ENCODE results near the gene DDRGK1.
A peak's percentile ranks its signal among the peaks of the same experiment; 100 is the strongest.
"Not testable (repeated sequence)": the region's sequence is repeated elsewhere in the genome, so short reads cannot be mapped to it uniquely, and the experiment has no call there.

The DDRGK1 gene

DNA sequence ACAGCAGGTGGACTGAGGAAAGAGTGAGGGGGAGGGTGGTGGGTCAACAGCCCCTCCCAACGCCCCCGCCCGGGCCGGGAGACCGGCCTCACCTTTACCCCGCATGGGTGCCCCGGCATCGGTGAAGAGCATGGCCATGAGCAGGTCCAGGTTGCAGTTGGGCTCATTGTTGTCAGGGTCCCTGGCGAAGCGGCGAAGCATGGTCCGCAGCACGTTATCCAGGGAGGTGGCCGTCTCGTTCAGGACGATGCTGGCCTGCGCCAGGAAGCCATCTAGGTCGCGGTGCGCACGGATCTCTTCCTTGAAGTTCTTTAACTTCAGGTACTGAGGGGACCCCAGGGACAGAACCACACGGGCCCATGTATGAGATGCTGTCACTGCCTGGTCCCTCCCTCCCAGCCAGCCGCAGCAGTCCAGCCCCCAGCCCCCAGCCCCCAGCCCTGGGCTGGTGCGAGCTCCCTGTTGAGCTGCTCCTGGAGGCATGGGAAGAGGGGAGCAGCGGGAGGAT is 29.6 kb upstream of the DDRGK1 start:
- no peak for DNase-seq

- no peak for DNase-seq
Observed at GRCh38 chr20:3233131-3233990, 28.9 kb upstream of the DDRGK1 start.

DNA sequence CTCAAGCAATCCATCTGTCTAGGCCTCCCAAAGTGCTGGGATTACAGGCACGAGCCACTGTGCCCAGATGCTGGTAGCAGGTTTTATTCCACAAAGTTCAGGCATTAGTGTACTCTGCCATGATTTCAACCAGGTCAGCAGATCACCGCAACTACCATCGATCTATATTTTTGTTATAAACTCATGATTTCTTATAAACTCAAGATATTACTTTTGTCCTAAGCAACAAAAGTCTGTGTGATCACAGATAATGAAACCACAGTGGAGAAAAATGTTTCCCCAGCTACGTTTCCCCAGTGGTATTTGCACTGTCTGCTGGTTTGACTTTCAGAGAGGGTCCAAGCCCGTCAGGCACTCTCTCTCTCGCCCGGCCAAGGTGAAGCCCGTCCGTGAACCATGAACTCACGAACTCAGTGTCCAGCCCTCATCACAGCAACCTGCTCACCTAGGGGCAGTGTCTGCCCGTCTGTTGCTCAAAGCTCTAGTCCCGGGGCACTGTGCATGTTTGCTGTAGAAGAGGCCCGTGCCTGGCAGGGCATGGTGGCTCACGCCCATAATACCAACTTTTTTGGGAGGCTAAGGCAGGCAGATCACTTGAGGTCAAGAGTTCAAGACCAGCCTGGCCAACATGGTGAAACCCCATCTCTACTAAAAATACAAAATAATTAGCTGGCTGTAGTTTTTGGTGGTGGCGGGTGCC is 27.6 kb upstream of the DDRGK1 start:
- no peak for DNase-seq

DNA sequence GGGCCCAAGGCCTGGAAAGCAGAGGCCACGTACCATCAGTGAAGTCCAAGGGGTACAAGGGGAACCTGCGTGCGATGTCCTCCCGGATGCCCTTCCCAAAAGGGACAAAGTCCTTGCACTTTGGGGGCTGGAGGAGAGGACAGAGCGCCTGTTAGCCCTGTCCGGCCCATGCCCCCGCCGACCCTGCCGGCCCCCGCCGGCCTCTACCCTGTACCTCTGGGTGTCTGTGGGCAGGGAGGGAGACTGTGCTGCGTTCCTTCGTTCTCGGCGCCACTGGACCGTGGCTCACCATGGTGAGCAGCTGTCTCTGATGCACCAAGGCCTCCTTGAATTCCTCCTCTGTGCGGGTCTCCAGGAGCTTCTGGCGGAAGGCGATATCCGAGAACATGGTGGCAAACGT is 26.6 kb upstream of the DDRGK1 start:
- DNase-seq: no peak

DNA sequence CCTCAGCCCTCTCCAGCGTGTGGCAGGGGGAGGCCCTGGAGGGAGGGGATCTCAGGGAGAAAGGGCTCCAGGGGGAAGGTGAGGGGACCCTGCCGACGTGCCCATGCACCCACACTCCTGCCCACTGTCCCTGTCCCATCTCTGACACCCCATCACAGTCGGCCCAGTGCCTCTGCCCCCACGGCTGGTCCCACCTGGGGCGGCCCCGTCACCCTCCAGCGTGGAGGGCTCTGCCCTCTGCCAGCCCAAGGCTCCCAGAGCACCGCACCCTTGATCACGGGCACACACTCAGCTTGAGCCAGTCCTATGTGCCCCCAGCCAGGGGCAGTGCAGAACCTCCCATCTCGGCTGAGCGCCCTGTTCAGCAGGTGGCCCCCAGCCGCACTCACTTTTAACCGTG is 25.3 kb upstream of the DDRGK1 start:
- DNase-seq: no peak

GRCh38 chr20:3229158-3229557 is 24.7 kb upstream of the DDRGK1 start:
- no peak for DNase-seq

- no peak for DNase-seq
Observed at GRCh38 chr20:3228750-3229032, 24.2 kb upstream of the DDRGK1 start.

DNA sequence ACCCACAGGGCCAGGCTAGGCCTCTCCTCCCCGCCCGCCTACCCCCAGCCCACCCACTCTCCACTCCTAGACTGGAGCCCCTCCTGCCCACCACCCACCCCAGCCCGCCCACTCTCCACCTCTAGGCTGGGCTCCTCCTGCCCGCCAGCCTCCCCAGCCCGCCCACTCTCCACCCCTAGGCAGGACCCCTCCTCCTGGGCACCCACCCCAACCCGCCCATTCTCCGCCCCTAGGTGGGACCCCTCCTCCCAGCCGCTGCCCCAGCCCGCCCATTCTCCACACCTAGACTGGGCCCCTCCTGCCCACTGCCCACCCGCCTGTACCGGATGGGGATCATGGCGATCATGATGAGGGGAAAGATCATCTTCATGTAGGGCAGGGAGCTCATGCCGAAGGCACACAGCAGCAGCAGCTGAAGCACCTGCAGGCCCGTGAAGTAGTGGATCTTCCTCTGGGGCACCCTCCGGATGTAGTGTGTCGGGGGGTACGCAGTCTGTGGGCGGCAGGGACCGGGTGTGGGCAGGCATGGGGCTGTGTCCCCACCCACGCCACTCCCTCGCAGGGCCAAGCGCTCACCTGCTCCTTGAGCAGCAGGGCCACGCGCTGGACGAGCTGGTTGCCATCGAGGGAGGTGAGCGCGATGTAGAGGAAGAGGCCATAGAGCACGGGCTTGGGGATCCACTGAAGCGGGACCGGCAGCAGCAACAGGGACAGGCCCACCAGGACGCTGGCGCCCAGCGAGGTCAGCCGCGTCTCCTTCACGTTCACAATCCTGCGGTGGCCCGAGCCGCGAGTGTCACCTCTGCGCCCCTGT is 23.7 kb upstream of the DDRGK1 start:
- DNase-seq: no peak

DNA sequence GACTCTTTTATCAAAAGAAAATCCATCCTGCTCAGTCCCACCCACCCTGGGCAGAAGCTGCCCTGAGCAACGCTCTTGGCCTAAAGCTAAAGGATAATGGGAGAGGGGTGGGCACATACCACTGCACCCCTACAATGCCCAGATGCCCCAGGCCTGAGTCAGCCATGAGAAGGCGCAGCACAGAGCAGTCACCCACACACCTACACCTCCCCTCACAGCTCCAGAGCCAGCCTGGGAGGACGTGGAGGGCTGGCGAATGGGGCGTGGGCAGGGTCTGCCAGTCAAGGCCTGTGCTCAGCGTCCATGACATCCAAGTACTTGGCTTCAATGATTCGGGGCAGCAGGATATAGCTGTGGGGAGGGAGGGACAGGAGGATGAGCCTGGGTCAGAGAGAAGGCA is 23.0 kb upstream of the DDRGK1 start:
- no peak for DNase-seq

GRCh38 chr20:3226864-3227263 is 22.4 kb upstream of the DDRGK1 start:
- no peak for DNase-seq

DNA sequence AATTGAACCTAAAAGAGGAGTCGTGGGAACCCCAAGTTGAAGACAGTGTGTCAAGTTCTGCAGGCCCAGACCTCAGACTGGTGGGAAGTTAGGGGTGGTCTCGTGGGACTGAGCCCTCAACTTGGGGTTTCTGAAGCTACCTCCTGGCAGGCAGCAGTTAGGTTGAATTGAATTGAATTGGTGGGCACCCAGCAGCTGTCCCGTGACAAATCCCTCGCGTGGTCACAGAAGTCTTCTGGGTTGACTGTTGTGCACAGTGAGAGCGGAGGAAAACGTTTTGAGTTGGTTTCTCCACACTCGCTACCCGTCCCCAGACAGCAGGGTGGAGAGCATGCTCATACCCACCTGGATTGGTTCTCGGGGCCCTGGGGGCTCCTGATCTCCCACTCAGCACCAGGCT is 21.6 kb upstream of the DDRGK1 start:
- no peak for DNase-seq

DNA sequence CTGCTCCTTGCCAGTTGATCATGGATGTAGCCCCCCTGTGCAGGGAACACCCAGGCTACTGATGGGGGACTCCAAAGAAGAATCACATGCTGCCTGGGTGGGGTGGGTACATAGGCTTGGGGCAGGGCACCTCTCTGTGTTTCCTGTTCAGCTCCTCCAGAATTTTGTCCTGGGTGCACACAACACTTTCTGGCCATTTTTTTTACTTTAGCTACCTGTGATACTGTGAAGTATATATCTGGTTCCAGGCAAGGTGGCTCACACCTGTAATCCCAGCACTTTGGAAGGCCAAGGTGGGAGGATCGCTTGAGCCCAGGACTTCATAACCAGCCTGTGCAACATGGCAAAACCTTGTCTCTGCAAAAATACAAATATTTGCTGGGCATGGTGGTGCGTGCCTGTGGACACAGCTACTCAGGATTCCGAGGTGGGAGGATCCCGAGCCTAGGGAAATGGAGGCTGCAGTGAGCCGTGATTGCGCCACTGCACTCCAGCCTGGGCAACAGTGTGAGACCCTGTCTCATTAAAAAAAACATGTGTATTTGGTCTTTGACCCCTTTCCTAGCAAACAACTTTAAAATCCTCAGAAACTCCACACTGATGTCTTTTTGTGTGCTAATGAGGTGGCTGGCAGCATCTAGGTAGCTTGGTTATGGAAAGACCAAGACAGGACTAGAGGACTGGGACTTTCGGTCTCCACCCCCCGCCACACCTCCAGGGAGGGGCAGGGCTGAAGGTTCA is 20.4 kb upstream of the DDRGK1 start:
- DNase-seq: no peak

DNA sequence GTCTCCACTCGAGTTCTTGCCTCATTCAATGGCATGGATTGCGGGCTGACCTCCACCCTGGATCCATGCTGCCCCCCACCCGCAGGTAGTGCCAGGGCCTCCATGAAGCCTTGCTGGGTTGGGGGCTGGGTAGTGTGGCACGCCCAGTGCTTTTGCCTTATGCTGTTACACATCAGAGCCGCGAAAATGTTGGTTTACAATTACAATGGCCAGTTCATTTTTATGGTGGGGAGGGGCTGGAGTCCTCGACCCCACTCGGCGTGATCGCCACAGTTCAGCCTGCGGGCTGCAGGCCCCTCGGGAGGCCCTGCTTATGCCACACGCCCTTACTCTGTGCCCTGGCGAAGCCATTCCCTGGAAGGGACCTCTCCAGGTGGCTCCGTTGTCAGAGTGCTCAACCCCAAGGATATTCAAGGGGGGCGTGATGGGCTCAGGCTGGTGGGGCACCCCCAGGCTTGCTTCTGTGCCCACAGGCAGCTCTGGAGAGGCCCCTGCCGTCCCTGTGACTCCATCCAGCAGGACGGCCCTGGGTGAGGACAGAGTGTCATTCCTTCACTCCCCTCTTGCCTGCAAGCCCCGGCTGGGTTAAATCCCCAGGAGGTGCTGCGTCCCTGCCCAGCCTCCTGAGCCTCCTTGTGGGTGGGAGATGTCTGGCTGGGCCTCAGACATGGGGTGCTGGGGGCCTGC is 19.7 kb upstream of the DDRGK1 start:
- DNase-seq: no peak

- no peak for DNase-seq
Observed at GRCh38 chr20:3223651-3223993, 19.1 kb upstream of the DDRGK1 start.

- no peak for DNase-seq
Observed at GRCh38 chr20:3222635-3223600, 18.4 kb upstream of the DDRGK1 start.

DNA sequence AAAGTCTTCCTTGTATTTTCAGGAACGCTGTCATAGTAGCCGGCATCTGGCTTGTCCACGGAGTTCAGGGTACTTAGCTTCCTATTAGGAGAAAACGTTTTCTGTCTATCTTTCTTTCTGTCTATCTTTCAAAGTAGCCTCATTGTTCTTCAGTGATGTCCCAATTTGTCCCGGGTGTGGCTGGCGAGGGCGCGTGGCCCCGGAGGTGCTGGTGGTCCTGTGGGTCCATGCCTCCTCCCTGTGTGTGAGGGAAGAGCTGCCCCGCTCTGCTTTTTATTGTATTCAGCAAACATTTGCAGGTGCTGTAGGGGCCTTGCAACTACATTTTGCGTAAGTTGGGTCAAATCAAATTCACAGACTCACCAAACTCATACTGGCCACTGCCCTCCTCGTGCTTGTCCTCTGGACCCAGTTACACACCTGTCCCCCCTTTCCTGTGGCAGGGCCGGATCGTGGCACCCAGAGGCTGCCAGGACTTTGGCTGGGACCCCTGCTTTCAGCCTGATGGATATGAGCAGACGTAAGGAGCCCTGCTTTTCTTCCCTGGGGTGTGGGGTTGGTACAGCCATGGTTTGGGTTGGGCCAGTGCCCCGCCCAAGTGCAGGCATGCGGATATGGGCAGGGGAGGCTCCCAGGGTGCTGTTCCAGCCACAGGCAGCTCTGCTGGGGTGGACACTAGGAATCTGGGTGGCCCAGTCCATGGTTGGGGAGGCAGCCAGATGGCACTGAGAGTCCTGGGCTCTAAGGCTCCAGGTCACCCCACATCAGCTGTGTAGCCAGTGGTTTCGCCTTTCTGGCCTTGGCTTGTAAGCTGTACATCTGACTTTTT is 17.1 kb upstream of the DDRGK1 start:
- DNase-seq: no peak

DNA sequence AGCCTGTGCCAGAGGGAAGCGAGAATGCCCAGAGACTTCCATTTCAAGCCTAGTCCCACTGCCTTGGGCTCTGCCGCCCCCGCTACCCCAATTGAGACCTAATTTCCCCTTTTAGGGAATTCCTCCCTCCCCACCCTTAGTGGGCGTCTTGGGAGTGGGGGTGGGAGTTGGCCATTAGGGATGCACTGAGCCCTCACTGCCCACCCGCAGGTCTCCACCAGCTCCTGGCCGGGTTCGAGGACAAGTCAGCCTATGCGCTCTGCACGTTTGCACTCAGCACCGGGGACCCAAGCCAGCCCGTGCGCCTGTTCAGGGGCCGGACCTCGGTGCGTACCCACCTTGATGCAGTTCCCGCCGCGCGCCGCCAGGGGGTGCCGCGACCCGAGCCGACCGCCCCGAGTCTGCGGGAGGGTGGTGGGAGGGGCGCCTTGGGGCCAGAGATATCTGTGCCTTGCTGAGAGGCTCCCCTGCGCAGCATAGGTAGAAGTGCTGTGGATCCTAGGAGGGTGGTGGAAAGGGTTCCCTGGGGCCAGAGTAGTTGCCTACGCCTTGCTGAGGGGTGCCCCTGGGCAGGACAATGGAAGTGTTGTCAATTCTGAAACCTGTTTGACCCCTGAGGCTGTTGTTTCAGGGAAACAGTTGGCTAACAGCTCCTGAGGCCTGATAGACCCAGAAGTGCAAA is 14.0 kb upstream of the DDRGK1 start:
- peak; percentile 83 to 85 for DNase-seq

- DNase-seq: not testable (repeated sequence)
Observed at GRCh38 chr20:3215359-3215917, 11.0 kb upstream of the DDRGK1 start.

- DNase-seq: no peak
Observed at GRCh38 chr20:3213226-3213625, 8.7 kb upstream of the DDRGK1 start.

All from activated CD4-positive, alpha-beta T cell treated with anti-CD3 and anti-CD28 coated beads, Interleukin-2, amount 50 U/mL, for 48 hours (primary cell).